Measurements from ENCODE around the gene DNM2.
A peak's percentile ranks its signal among the peaks of the same experiment; 100 is the strongest.

The DNM2 gene

DNA sequence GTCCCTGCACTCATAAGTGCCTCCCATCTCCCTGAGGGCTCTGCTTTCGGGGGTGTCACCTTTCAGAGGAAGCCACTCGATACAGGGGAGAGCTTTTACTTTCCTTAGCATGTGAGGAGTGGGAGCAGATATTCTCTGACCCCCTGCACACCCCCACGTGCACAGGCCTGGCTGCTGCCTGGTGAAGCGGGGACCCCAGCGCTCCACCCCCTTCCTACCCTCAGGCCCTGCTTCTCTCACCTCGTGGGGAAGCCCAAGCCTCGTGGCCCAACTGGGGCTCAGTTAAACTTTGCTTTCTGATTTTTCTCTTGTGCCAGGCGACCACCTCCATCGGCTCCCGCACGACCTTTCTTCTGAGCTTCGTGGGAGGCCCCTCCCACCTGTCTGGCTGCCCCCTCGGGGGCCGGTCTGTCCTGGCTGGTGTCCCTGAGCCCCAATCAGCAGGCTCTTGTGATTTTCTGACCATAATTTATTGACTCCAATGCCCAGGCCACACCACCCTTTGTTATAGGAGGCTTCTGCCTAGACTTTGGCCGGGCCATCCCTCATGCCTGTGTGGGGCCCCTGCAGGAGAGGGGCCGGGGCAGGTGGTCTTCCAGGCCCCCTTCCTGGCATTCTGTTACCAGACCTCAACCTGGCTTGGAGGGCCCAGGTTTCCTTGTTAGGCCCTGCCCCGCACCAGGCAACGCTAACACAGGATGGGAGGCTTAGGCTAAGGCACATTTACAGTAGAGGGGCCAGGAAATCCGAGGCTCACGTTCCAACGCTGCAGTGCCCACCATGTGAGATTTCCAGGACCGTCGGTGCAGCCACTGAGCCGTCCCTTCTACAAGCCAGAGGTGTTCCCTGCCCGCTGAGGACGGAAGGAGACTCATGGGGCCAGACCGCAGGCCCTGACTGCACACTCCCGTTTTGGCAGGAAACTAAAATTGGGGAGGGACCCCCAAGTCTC, 114.4 kb downstream of the DNM2 start:
- DNase-seq, result no peak
- Histone ChIP-seq H3K9me3 (ENCODE audit: insufficient read depth, low read depth, low read length) (peaks cover 11% of the 10 kb centered on the region), H3K4me2 (ENCODE audit: low read length) (no peak overlapping the region), H3K79me2 (ENCODE audit: control insufficient read depth, insufficient read depth, low read length, poor library complexity) (peaks cover 5% of the 10 kb centered on the region), H2AFZ (ENCODE audit: insufficient read depth, low read length, poor library complexity) (no peak overlapping the region), H2BK12ac (ENCODE audit: low read length) (no peak overlapping the region), H3K9ac (ENCODE audit: low read length) (no peak overlapping the region), H3K27me3 (ENCODE audit: insufficient read depth, low read length) (no peaks in the 10 kb centered on the region), H4K91ac (ENCODE audit: low read depth, low read length) (no peak overlapping the region), H4K8ac (ENCODE audit: low read depth, low read length) (no peak overlapping the region), H4K12ac (ENCODE audit: low read depth, low read length) (no peak overlapping the region), H3K14ac (ENCODE audit: low read length) (no peak overlapping the region), H3K4me3 (ENCODE audit: low read depth, low read length) (no peak overlapping the region), H2BK120ac (ENCODE audit: insufficient read depth, low read length, poor library complexity) (no peak overlapping the region), H3K27ac (ENCODE audit: low read depth, low read length) (no peak overlapping the region), H3K23ac (ENCODE audit: low read length) (no peak overlapping the region), H3K36me3 (ENCODE audit: control insufficient read depth in 1 of 2, insufficient read depth in 2 of 2, low read length in 2 of 2) (peaks cover 55 to 59% of the 10 kb centered on the region in 2 experiments), H3K18ac (ENCODE audit: low read length) (no peak overlapping the region), H3K4ac (ENCODE audit: low read depth, low read length) (no peak overlapping the region), H2BK5ac (ENCODE audit: low read depth, low read length, poor library complexity) (no peak overlapping the region), H2AK5ac (ENCODE audit: low read length) (no peak overlapping the region), H3K79me1 (ENCODE audit: low read length) (peaks cover 10% of the 10 kb centered on the region), H3K4me1 (ENCODE audit: control insufficient read depth in 1 of 2, insufficient read depth in 2 of 2, low read length in 2 of 2) (peaks cover 9% of the 10 kb centered on the region in 2 experiments)
- no CpG with 5 or more reads among the region's 28 CpGs for WGBS (ENCODE audit: extremely low coverage, insufficient coverage, insufficient read length)

DNA sequence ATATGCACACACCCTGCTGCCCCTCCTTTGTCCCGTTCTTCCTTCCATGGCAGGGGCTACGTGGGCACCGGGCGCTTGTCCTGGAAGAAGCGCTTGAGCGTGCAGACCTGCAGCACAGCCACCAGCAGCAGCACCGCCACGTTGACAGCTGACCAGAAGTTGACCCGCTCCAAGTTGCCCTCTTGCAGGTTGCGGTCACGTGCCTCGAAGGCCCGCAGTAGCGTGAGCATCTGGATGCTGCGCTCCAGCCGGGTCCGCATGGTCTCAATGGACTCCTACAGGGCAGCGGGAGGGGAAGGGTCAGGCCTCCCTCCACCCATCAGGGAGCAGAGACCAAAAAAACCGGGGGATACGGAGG, 115.0 kb downstream of the DNM2 start:
- WGBS (ENCODE audit: extremely low coverage, insufficient coverage, insufficient read length), result no CpG with 5 or more reads among the region's 20 CpGs
- Histone ChIP-seq H3K36me3 (ENCODE audit: control insufficient read depth in 1 of 2, insufficient read depth in 2 of 2, low read length in 2 of 2) (peaks cover 53 to 56% of the 10 kb centered on the region in 2 experiments), H2AFZ (ENCODE audit: insufficient read depth, low read length, poor library complexity) (no peak overlapping the region), H3K23ac (ENCODE audit: low read length) (no peak overlapping the region), H3K4me2 (ENCODE audit: low read length) (no peak overlapping the region), H3K4ac (ENCODE audit: low read depth, low read length) (no peak overlapping the region), H2BK120ac (ENCODE audit: insufficient read depth, low read length, poor library complexity) (no peak overlapping the region), H2AK5ac (ENCODE audit: low read length) (no peak overlapping the region), H2BK5ac (ENCODE audit: low read depth, low read length, poor library complexity) (no peak overlapping the region), H3K4me1 (ENCODE audit: control insufficient read depth in 1 of 2, insufficient read depth in 2 of 2, low read length in 2 of 2) (peaks cover 9% of the 10 kb centered on the region in 2 experiments), H4K12ac (ENCODE audit: low read depth, low read length) (no peak overlapping the region), H3K4me3 (ENCODE audit: low read depth, low read length) (no peak overlapping the region), H4K91ac (ENCODE audit: low read depth, low read length) (no peak overlapping the region), H3K9ac (ENCODE audit: low read length) (no peak overlapping the region), H3K27me3 (ENCODE audit: insufficient read depth, low read length) (no peaks in the 10 kb centered on the region), H3K18ac (ENCODE audit: low read length) (no peak overlapping the region), H3K14ac (ENCODE audit: low read length) (no peak overlapping the region), H3K9me3 (ENCODE audit: insufficient read depth, low read depth, low read length) (peaks cover 11% of the 10 kb centered on the region), H3K27ac (ENCODE audit: low read depth, low read length) (no peak overlapping the region), H2BK12ac (ENCODE audit: low read length) (no peak overlapping the region), H4K8ac (ENCODE audit: low read depth, low read length) (no peak overlapping the region), H3K79me2 (ENCODE audit: control insufficient read depth, insufficient read depth, low read length, poor library complexity) (peaks cover 5% of the 10 kb centered on the region), H3K79me1 (ENCODE audit: low read length) (peaks cover 10% of the 10 kb centered on the region)
- no peak for DNase-seq

DNA sequence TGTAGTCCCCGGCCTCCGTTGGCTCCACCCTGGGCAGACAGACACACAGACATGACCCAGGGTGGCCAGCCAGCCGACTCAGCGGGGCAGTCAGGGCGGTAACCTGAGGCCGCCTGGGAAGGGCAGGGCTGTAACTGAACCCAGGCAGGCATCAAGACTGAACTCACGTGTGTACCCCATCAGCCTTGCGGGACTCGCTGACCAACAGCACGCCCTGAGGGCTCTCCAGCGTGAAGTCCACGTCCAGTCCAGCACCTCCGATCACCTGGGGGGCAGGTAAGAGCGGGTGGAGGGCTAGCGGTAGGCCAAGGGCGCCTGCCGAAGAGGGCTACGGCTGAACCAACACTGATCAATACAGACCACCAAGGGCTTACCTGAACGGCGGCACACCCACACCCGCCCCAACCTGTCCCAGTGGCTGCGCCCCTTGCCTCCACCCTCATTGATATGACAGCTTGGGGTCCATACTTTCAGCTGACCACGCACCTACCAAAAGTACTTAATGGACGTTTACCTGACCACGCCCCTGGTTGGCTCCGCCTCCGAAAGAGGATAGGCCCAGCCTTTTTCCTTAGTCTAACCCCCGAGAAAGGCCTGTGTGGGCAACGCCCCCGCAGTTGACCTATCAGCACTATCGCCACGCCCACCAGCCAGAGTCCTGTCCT, 117.3 kb downstream of the DNM2 start:
- H3K14ac ChIP-seq (ENCODE audit: low read length), result no peak overlapping the region
- peak; percentile 100 for DNase-seq
- peak overlapping the region; percentile 25 for H3K4me2 ChIP-seq (ENCODE audit: low read length)
- no peaks in the 10 kb centered on the region for H3K27me3 ChIP-seq (ENCODE audit: insufficient read depth, low read length)
- H4K12ac ChIP-seq (ENCODE audit: low read depth, low read length), result peak overlapping the region; percentile 1
- H2AK5ac ChIP-seq (ENCODE audit: low read length), result no peak overlapping the region
- H3K79me1 ChIP-seq (ENCODE audit: low read length), result peaks cover 10% of the 10 kb centered on the region
- peak overlapping the region; percentile 58 for H3K4me3 ChIP-seq (ENCODE audit: low read depth, low read length)
- H3K79me2 ChIP-seq (ENCODE audit: control insufficient read depth, insufficient read depth, low read length, poor library complexity), result peaks cover 5% of the 10 kb centered on the region
- peaks cover 11% of the 10 kb centered on the region for H3K9me3 ChIP-seq (ENCODE audit: insufficient read depth, low read depth, low read length)
- peaks cover 37 to 40% of the 10 kb centered on the region in 2 experiments for H3K36me3 ChIP-seq (ENCODE audit: control insufficient read depth in 1 of 2, insufficient read depth in 2 of 2, low read length in 2 of 2)
- H4K8ac ChIP-seq (ENCODE audit: low read depth, low read length), result peak overlapping the region; percentile 0
- no peak overlapping the region for H2BK120ac ChIP-seq (ENCODE audit: insufficient read depth, low read length, poor library complexity)
- no peak overlapping the region for H2BK5ac ChIP-seq (ENCODE audit: low read depth, low read length, poor library complexity)
- H3K4me1 ChIP-seq (ENCODE audit: control insufficient read depth in 1 of 2, insufficient read depth in 2 of 2, low read length in 2 of 2), result peaks cover 9% of the 10 kb centered on the region in 2 experiments
- no peak overlapping the region for H3K9ac ChIP-seq (ENCODE audit: low read length)
- no peak overlapping the region for H3K23ac ChIP-seq (ENCODE audit: low read length)
- no peak overlapping the region for H3K18ac ChIP-seq (ENCODE audit: low read length)
- no peak overlapping the region for H3K27ac ChIP-seq (ENCODE audit: low read depth, low read length)
- peak overlapping the region; percentile 4 for H4K91ac ChIP-seq (ENCODE audit: low read depth, low read length)
- no peak overlapping the region for H2BK12ac ChIP-seq (ENCODE audit: low read length)
- no peak overlapping the region for H3K4ac ChIP-seq (ENCODE audit: low read depth, low read length)
- WGBS (ENCODE audit: extremely low coverage, insufficient coverage, insufficient read length), result no CpG with 5 or more reads among the region's 32 CpGs
- no peak overlapping the region for H2AFZ ChIP-seq (ENCODE audit: insufficient read depth, low read length, poor library complexity)

DNA sequence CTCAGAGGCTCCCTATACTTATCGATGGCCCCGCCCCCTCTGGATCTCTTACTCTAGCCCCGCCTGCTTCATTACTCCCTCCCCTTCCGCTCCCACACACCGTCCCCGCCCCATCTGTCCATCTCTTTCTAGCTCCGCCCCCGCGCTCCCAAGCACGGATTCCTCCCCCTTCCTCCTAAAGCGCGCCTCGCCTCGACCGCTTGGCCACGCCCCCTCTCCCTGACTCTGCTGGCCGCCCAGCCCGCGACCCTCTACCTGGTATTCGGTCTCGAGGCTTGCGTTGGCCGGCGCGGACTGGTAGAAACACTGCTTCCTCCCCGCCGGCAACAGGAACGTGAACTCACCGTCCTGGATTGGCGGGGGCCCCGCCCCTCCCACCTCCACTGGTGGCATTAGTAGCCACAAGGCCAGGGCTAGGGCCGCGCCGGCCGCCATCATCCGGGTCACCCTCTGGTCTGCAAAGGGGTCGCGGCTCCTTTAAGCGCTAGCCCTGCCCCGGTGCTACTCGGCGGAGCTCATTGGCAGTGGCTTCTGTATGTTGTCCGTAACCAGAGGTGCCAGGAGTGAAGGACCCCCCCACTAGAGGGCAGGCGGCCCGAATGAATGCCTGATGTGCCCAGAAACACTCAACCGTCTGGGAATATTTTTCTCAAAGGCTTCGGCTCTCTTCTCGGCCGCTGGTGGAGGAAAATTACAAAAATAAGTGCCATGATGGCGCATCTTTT, 118.0 kb downstream of the DNM2 start, which contains the start of gene TMED1:
TSS of gene TMED1 (minus strand) at position 459 of the 725 bp plus-strand sequence. CDS start at position 438, 21 bp downstream.
- peak within 1 kb of the TSS; percentile 80 for H3K4me2 ChIP-seq (ENCODE audit: low read length)
- no CpG with 5 or more reads among the region's 50 CpGs for WGBS (ENCODE audit: extremely low coverage, insufficient coverage, insufficient read length)
- H3K4me1 ChIP-seq (ENCODE audit: control insufficient read depth in 1 of 2, insufficient read depth in 2 of 2, low read length in 2 of 2), result peaks cover 9% of the 10 kb centered on the region in 2 experiments

More for the DNA sequence above, 118.0 kb downstream of the DNM2 start, which contains the start of gene TMED1:
- H4K12ac ChIP-seq (ENCODE audit: low read depth, low read length), result peak within 1 kb of the TSS; percentile 94
- H3K79me2 ChIP-seq (ENCODE audit: control insufficient read depth, insufficient read depth, low read length, poor library complexity), result peaks cover 5% of the 10 kb centered on the region
- H4K8ac ChIP-seq (ENCODE audit: low read depth, low read length), result peak within 1 kb of the TSS; percentile 99
- H3K9me3 ChIP-seq (ENCODE audit: insufficient read depth, low read depth, low read length), result peaks cover 11% of the 10 kb centered on the region
- peaks cover 10% of the 10 kb centered on the region for H3K79me1 ChIP-seq (ENCODE audit: low read length)
- peak within 1 kb of the TSS; percentile 89 for H3K9ac ChIP-seq (ENCODE audit: low read length)
- no peak within 1 kb of the TSS for H3K23ac ChIP-seq (ENCODE audit: low read length)
- H3K18ac ChIP-seq (ENCODE audit: low read length), result peak within 1 kb of the TSS; percentile 85
- peak within 1 kb of the TSS; percentile 85 for H2AK5ac ChIP-seq (ENCODE audit: low read length)
- H2BK12ac ChIP-seq (ENCODE audit: low read length), result no peak within 1 kb of the TSS
- H4K91ac ChIP-seq (ENCODE audit: low read depth, low read length), result peak within 1 kb of the TSS; percentile 99
- H2AFZ ChIP-seq (ENCODE audit: insufficient read depth, low read length, poor library complexity), result peak within 1 kb of the TSS; percentile 98
- H3K27ac ChIP-seq (ENCODE audit: low read depth, low read length), result peak within 1 kb of the TSS; percentile 99
- H3K4ac ChIP-seq (ENCODE audit: low read depth, low read length), result peak within 1 kb of the TSS; percentile 60
- H3K14ac ChIP-seq (ENCODE audit: low read length), result peak within 1 kb of the TSS; percentile 99
- H3K27me3 ChIP-seq (ENCODE audit: insufficient read depth, low read length), result no peaks in the 10 kb centered on the region
- H2BK120ac ChIP-seq (ENCODE audit: insufficient read depth, low read length, poor library complexity), result peak within 1 kb of the TSS; percentile 96
- peaks cover 30 to 34% of the 10 kb centered on the region in 2 experiments for H3K36me3 ChIP-seq (ENCODE audit: control insufficient read depth in 1 of 2, insufficient read depth in 2 of 2, low read length in 2 of 2)
- H3K4me3 ChIP-seq (ENCODE audit: low read depth, low read length), result peak within 1 kb of the TSS; percentile 86
- peak; percentile 96 to 99 for DNase-seq
- peak within 1 kb of the TSS; percentile 94 for H2BK5ac ChIP-seq (ENCODE audit: low read depth, low read length, poor library complexity)
